ENCODE data around the gene ZNF37A. TPM values are rescaled to one million over a fixed set of nuclear protein-coding genes. Genes with fewer than 3 reads are reported as not detected.
"Not testable (repeated sequence)": the region's sequence is repeated elsewhere in the genome, so short reads cannot be mapped to it uniquely, and the experiment has no call there.

ZNF37A gene
- total and polyA plus RNA-seq, 9 donors, result 7.5 to 26.8 (median 21.2) TPM

DNA sequence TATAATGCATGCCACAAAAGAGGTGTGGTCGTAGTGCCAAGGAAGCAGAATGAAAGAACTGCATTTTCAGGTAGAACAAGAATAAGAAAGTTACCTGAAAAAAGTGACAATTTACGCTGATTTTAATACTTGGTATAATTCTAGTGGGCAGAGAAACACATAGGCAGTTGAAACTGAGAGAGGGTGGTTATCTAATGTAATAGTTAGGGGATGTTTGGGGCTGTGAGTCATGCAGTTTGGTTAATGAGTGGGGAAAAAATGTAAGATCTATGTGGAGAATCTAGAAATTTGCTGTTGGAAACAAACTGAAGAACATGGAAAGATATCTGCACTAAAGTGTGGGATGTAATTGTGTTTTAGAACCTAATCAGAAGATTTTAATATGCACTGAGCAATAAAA is 33.7 kb downstream of the ZNF37A start:
- WGBS, 3 donors, result 92 to 97% (median 93%) methylated on average over 2 of the region's 2 CpGs
- intact Hi-C loops (cut with DNase I), result no loop called here
- H3K9me3 ChIP-seq, result peaks cover 7 to 19% of the 10 kb centered on the region in 2 donors
- H3K27me3 ChIP-seq, result no peaks in the 10 kb centered on the region
- TF ChIP-seq, protein P1, sequence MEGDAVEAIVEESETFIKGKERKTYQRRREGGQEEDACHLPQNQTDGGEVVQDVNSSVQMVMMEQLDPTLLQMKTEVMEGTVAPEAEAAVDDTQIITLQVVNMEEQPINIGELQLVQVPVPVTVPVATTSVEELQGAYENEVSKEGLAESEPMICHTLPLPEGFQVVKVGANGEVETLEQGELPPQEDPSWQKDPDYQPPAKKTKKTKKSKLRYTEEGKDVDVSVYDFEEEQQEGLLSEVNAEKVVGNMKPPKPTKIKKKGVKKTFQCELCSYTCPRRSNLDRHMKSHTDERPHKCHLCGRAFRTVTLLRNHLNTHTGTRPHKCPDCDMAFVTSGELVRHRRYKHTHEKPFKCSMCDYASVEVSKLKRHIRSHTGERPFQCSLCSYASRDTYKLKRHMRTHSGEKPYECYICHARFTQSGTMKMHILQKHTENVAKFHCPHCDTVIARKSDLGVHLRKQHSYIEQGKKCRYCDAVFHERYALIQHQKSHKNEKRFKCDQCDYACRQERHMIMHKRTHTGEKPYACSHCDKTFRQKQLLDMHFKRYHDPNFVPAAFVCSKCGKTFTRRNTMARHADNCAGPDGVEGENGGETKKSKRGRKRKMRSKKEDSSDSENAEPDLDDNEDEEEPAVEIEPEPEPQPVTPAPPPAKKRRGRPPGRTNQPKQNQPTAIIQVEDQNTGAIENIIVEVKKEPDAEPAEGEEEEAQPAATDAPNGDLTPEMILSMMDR (IDR thresholded peaks at IDR 0.05), result no peak
- TF ChIP-seq EP300 (IDR thresholded peaks at IDR 0.05) (no peak), POLR2A (IDR thresholded peaks at IDR 0.05) (no peak)
- no peak overlapping the region for H3K4me3 ChIP-seq
- DNase-seq, result no peak
- no peak overlapping the region for H3K27ac ChIP-seq
- no peaks in the 10 kb centered on the region for H3K36me3 ChIP-seq
- H3K4me1 ChIP-seq (ENCODE audit: insufficient read depth), result no peaks in the 10 kb centered on the region

DNA sequence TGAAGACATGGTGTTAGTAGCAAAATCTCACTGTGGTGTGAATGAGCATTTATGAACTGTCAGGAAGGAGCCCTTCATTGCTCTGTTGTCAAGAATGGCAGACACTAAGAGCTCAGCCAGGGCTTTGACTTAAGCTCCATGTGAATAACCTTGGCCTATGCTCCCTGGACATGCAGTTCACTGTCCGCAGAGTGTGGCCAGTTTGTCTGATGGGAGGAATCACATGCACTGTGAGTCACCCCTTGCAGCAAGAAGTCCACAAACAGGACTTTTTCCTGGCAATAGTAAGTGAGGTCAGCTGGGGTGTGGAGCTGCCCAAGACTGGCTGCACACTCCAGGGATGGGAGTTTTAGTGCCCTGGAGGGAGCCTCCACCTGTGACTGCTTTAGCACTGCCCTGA is 49.5 kb downstream of the ZNF37A start:
- intact Hi-C loops (cut with DNase I), result no loop called here
- WGBS, 3 donors, result 67 to 86% (median 85%) methylated on average over 1 of the region's 1 CpG
- Histone ChIP-seq H3K9me3 (no peaks in the 10 kb centered on the region), H3K4me1 (ENCODE audit: insufficient read depth) (no peaks in the 10 kb centered on the region), H3K27ac (no peak overlapping the region), H3K4me3 (no peak overlapping the region), H3K36me3 (no peaks in the 10 kb centered on the region), H3K27me3 (no peaks in the 10 kb centered on the region)
- TF ChIP-seq EP300 (IDR thresholded peaks at IDR 0.05), result no peak
- no peak for TF ChIP-seq POLR2A (IDR thresholded peaks at IDR 0.05)
- TF ChIP-seq, protein P1 (IDR thresholded peaks at IDR 0.05), result no peak
- no peak for DNase-seq

DNA sequence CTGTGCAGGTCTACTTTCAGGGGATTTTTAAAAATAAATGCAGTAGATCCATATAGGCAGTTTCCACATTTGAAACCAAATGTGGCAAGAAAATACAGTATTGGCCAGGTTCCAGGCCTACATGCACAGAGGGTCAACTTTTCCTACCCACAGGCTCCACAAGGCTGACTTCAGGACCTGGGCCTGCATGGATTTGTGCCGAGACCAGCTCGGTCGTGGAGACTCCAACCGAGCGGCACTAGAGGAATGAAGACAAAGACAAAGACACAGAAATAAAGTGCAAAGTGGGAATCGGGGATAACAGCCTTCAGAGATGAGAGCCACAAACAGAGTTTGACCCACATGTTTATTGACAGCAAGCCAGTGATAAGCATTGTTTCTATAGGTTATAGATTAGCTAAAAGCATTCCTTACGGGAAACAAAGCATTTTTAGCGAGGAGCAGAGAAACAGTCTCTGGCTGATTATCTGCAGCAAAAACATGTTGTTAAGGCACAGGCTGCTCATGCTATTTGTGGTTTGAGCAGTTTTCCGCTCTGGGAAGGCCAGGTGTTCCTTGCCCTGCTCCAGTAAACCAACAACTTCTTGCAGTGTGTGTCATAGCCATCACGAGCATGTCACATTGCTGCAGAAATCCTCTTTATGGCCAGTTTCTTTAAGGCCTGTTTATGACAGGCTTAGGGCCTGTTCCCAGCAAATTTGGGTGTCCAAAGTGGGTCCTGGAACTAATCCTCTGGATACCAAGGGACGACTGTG is 52.6 kb downstream of the ZNF37A start:
- Histone ChIP-seq H3K27ac (no peak overlapping the region), H3K36me3 (no peaks in the 10 kb centered on the region), H3K4me3 (no peak overlapping the region), H3K27me3 (no peaks in the 10 kb centered on the region), H3K4me1 (ENCODE audit: insufficient read depth) (no peaks in the 10 kb centered on the region), H3K9me3 (no peaks in the 10 kb centered on the region)
- no peak for DNase-seq
- TF ChIP-seq POLR2A (IDR thresholded peaks at IDR 0.05) (no peak), EP300 (IDR thresholded peaks at IDR 0.05) (no peak)
- TF ChIP-seq, protein P1 (IDR thresholded peaks at IDR 0.05), result no peak
- intact Hi-C loops (cut with DNase I), result no loop called here
- 85 to 90% (median 89%) methylated on average over 11 of the region's 11 CpGs for WGBS, 3 donors

DNA sequence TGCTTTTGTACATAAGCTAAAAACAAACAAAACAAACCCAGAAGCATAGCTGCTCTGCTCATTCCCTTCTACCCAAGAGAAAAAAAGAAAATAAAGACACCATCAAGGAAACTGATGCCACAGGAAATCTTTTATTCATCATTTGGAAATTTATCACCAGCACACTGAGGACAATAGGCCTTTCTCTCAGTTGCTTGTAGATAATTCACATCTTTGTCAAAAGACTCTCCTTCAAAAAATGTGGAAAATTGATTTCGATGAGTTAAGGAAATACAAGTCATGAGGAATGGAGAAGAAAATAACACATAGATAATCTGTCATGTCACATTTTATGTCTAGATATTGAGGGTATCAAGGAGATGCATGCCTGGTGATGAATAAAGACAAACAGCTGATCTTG is 53.5 kb downstream of the ZNF37A start:
- 83 to 89% (median 85%) methylated on average over 1 of the region's 1 CpG for WGBS, 3 donors
- no peaks in the 10 kb centered on the region for H3K27me3 ChIP-seq
- intact Hi-C loops (cut with DNase I), result no loop called here
- TF ChIP-seq EP300 (IDR thresholded peaks at IDR 0.05), result no peak
- TF ChIP-seq, protein P1 (IDR thresholded peaks at IDR 0.05), result no peak
- TF ChIP-seq POLR2A (IDR thresholded peaks at IDR 0.05), result no peak
- no peaks in the 10 kb centered on the region for H3K9me3 ChIP-seq
- H3K27ac ChIP-seq, result no peak overlapping the region
- DNase-seq, result no peak
- no peak overlapping the region for H3K4me3 ChIP-seq
- H3K36me3 ChIP-seq, result no peaks in the 10 kb centered on the region
- no peaks in the 10 kb centered on the region for H3K4me1 ChIP-seq (ENCODE audit: insufficient read depth)

DNA sequence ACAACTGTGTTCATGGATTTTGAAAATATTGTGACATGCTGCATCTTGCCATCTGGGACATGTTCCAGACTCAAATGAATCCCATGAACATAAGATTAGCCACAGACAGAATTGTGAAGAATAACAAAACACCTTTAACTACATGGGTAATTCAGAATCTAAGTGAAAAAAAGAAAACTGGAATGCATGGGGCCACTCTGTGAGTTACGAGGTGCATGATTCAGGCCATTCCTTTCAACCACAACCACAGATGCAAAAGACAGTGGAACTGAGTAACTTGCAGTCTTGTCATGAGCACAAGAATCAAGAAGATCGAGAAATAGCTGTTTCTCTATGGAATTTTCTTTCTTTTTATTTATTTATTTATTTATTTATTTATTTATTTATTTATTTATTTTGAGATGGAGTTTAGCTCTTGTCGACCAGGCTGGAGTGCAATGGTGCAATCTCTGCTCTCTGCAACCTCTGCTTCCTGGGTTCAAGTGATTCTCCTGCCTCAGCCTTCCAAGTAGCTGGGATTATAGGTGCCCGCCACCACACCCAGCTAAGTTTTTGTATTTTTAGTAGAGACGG is 56.8 kb downstream of the ZNF37A start:
- DNase-seq; H3K27me3 ChIP-seq; intact Hi-C loops (cut with DNase I); H3K4me1 ChIP-seq (ENCODE audit: insufficient read depth); H3K9me3 ChIP-seq; H3K4me3 ChIP-seq; H3K36me3 ChIP-seq; H3K27ac ChIP-seq: not testable (repeated sequence)
- 74 to 83% (median 76%) methylated on average over 5 of the region's 5 CpGs for WGBS, 3 donors

Measured in ovary (tissue), 9 donors.